HepG2 (cell line): ENCODE measurements around the gene INTS1. TPM values are rescaled to one million over a fixed set of nuclear protein-coding genes. Genes with fewer than 3 reads are reported as not detected.

Experiments
- ATAC-seq: fragments of 200-7000 bp; cut with Tn5 transposase; 3 replicates; pipeline ENCODE4 v1.9.1; 2020; ENCODE audit warnings: mild to moderate bottlenecking, moderate library complexity
- BruUV-seq: library from RNA; stranded (reverse); fragments of 400-500 nt; replicated peaks from 2 replicates; lab custom pipeline; 2021; lab: Mats Ljungman, UMichigan
- CTCF ChIA-PET: fragments of 300-600 bp; formaldehyde crosslinking; extraction: SDS; loops from one replicate; lab custom pipeline; 2021; ENCODE audit warnings: low total read pairs, inconsistent platforms, low intra/inter-chr PET ratio; lab: Yijun Ruan, JAX
- POLR2A ChIA-PET: fragments of 350-600 bp; sonication (Branson Sonifier 250); formaldehyde crosslinking; loops from one replicate; lab custom pipeline; 2020; ENCODE audit warnings: antibody characterized with exemption, inconsistent platforms; lab: Yijun Ruan, JAX
- DNase-seq: peaks from one replicate; pipeline ENCODE4 v3.0.0-alpha.2; 2015; ENCODE audit warnings: low spot score
- FAIRE-seq: peaks from 3 replicates; lab custom pipeline; 2011; peaks lifted over from hg19 to GRCh38; lab: Jason Lieb, UNC
- H2AFZ ChIP-seq: one replicate; pipeline ENCODE4 v1.6.1; 2011; ENCODE audit warnings: low read length, inconsistent platforms
- H3K27ac ChIP-seq: fragments of 300-600 bp; 3 replicates; pipeline ENCODE4 v1.8.0; 2011; ENCODE audit warnings: mixed run types, mild to moderate bottlenecking, mixed read lengths, low read length, inconsistent platforms; ENCODE audit not compliant: insufficient read depth; ENCODE audit errors: extremely low read length
- H3K27me3 ChIP-seq, 2 experiments: fragments of 200-600 bp in 1 of 2; 2 replicates in 1 of 2; 3 replicates in 1 of 2; pipeline versions ENCODE4 v1.6.0 to v1.8.0; 2011; ENCODE audit warnings: low read length in 2 of 2, mild to moderate bottlenecking in 2 of 2, moderate library complexity in 2 of 2, inconsistent platforms in 1 of 2; ENCODE audit not compliant: insufficient read depth in 2 of 2, control insufficient read depth in 1 of 2
- H3K36me3 ChIP-seq, 2 experiments: fragments of 200-600 bp in 1 of 2; replicated peaks in 1 of 2; 2 replicates in 1 of 2; 3 replicates in 1 of 2; pipeline versions ENCODE4 v1.5.1 to v1.8.0; 2011; ENCODE audit warnings: low read length in 2 of 2, inconsistent platforms in 1 of 2; ENCODE audit not compliant: insufficient read depth in 2 of 2, control insufficient read depth in 1 of 2
- H3K4me1 ChIP-seq: 2 replicates; pipeline ENCODE4 v1.5.1; 2012; ENCODE audit warnings: low read length, inconsistent platforms; ENCODE audit not compliant: insufficient read depth
- H3K4me2 ChIP-seq: 2 replicates; pipeline ENCODE4 v1.6.0; 2011; ENCODE audit warnings: low read depth, low read length, inconsistent platforms
- H3K4me3 ChIP-seq, 3 experiments: fragments of 200-600 bp in 1 of 3; sonication (generic), shearing (Covaris generic) in 1 of 3; replicated peaks in 1 of 3; 2 replicates each; pipeline ENCODE4 v1.5.1; 2011 to 2016; ENCODE audit warnings: low read length in 3 of 3, inconsistent platforms in 2 of 3, low read depth in 2 of 3, mild to moderate bottlenecking in 2 of 3, control low read depth in 1 of 3, mixed read lengths in 1 of 3; ENCODE audit not compliant: insufficient read depth in 1 of 3
- H3K79me2 ChIP-seq: one replicate; pipeline ENCODE4 v1.6.1; 2011; ENCODE audit warnings: low read length, inconsistent platforms; ENCODE audit not compliant: insufficient read depth
- H3K9ac ChIP-seq: 2 replicates; pipeline ENCODE4 v1.6.0; 2011; ENCODE audit warnings: mild to moderate bottlenecking, low read depth, low read length, inconsistent platforms; ENCODE audit not compliant: insufficient read depth
- H3K9me3 ChIP-seq: 2 replicates; pipeline ENCODE4 v1.5.1; 2012; ENCODE audit warnings: mild to moderate bottlenecking, low read length
- H4K20me1 ChIP-seq: 2 replicates; pipeline ENCODE4 v1.6.0; 2011; ENCODE audit warnings: inconsistent platforms, mild to moderate bottlenecking, low read length, moderate library complexity; ENCODE audit not compliant: insufficient read depth
- AGO2 ChIP-seq: fragments of 200-400 bp; formaldehyde crosslinking; optimal IDR thresholded peaks from 2 replicates; pipeline ENCODE3; 2017; ENCODE audit warnings: mild to moderate bottlenecking, low read depth, low read length, moderate library complexity
- ATF7-NPFF ChIP-seq: sonication (generic); formaldehyde crosslinking; IDR thresholded peaks from 2 replicates; pipeline ENCODE4 v1.8.1; 2023; ENCODE audit warnings: mild to moderate bottlenecking, low read depth, missing genetic modification reagents, moderate library complexity
- GZF1 ChIP-seq: sonication (generic); formaldehyde crosslinking; IDR thresholded peaks from 2 replicates; pipeline ENCODE4 v1.5.1; 2020; ENCODE audit warnings: mild to moderate bottlenecking, missing genetic modification reagents
- MLLT10 ChIP-seq: sonication (generic); formaldehyde crosslinking; IDR thresholded peaks from 2 replicates; pipeline ENCODE4 v1.4.0; 2020; ENCODE audit warnings: missing genetic modification reagents
- MTA1 ChIP-seq: sonication (generic); formaldehyde crosslinking; IDR thresholded peaks from 2 replicates; pipeline ENCODE4 v1.4.0; 2020; ENCODE audit warnings: missing genetic modification reagents, mild to moderate bottlenecking, borderline replicate concordance
- NR2F2 ChIP-seq: IDR thresholded peaks from 2 replicates; pipeline ENCODE4 v1.6.1; 2012; ENCODE audit warnings: low read depth, inconsistent platforms, borderline replicate concordance
- RBFOX2 ChIP-seq: fragments of 200-400 bp; formaldehyde crosslinking; IDR thresholded peaks from 2 replicates; pipeline ENCODE4 v1.6.1; 2017; ENCODE audit warnings: low read depth, mild to moderate bottlenecking, low read length
- SMAD3 ChIP-seq: sonication (generic); formaldehyde crosslinking; IDR thresholded peaks from 2 replicates; pipeline ENCODE4 v1.4.0; 2020; ENCODE audit warnings: missing genetic modification reagents
- SP140L ChIP-seq: sonication (generic); formaldehyde crosslinking; IDR thresholded peaks from 2 replicates; pipeline ENCODE4 v1.4.0; 2020; ENCODE audit warnings: missing genetic modification reagents, borderline replicate concordance
- TAF15 ChIP-seq: fragments of 200-400 bp; formaldehyde crosslinking; IDR thresholded peaks from one replicate; pipeline ENCODE4 v1.6.1; 2018; ENCODE audit warnings: mild to moderate bottlenecking, low read depth, low read length; ENCODE audit not compliant: poor library complexity, severe bottlenecking
- TBP ChIP-seq: sonication (generic); formaldehyde crosslinking; IDR thresholded peaks from 2 replicates; pipeline ENCODE4 v1.5.0; 2020; ENCODE audit warnings: missing genetic modification reagents
- ZEB1 ChIP-seq: IDR thresholded peaks from 2 replicates; pipeline ENCODE4 v1.6.1; 2012; ENCODE audit warnings: mild to moderate bottlenecking, low read depth, inconsistent platforms; ENCODE audit not compliant: insufficient replicate concordance
- ZMYM3 ChIP-seq: sonication (generic); formaldehyde crosslinking; IDR thresholded peaks from 2 replicates; pipeline ENCODE4 v1.5.1; 2020; ENCODE audit warnings: mild to moderate bottlenecking, missing genetic modification reagents
- ZNF205 ChIP-seq: IDR thresholded peaks from 2 replicates; pipeline ENCODE4 v1.6.1; 2018; ENCODE audit warnings: missing biosample characterization, missing genetic modification reagents
- ZNF383 ChIP-seq: sonication (generic); formaldehyde crosslinking; IDR thresholded peaks from 2 replicates; pipeline ENCODE4 v1.4.0; 2020; ENCODE audit warnings: missing genetic modification reagents, mild to moderate bottlenecking, borderline replicate concordance
- ZNF446 ChIP-seq: sonication (generic); formaldehyde crosslinking; IDR thresholded peaks from 2 replicates; pipeline ENCODE4 v1.5.0; 2020; ENCODE audit warnings: mild to moderate bottlenecking, missing genetic modification reagents
- ZNF652 ChIP-seq: IDR thresholded peaks from 2 replicates; pipeline ENCODE4 v1.6.1; 2016; ENCODE audit warnings: low read depth, borderline replicate concordance
- ZNF891 ChIP-seq: sonication (generic); formaldehyde crosslinking; IDR thresholded peaks from 2 replicates; pipeline ENCODE4 v1.5.0; 2020; ENCODE audit warnings: mild to moderate bottlenecking, missing genetic modification reagents
- WGBS: methylation state at CpG from one replicate; pipeline ENCODE4 v1.1.6; 2017; ENCODE audit warnings: low lambda C conversion rate; 5-methylcytosine and 5-hydroxymethylcytosine counted together
- in situ Hi-C: cut with HindIII; loops from 2 replicates; pipeline ENCODE4 v1.10.0; 2017; ENCODE audit warnings: low pct_unique_long_range_greater_than_20kb; ENCODE audit not compliant: extremely low pct_ligation_motif_present
- intact Hi-C: fragments of 100-400 bp; cut with micrococcal nuclease; formaldehyde crosslinking; loops from one replicate; pipeline ENCODE4 v1.10.0; 2022; ENCODE audit not compliant: unreplicated experiment
- polyA plus RNA-seq, 8 experiments: library from polyadenylated mRNA; depleted of rRNA in 3 of 8; stranded (reverse) in 7 of 8; unstranded in 1 of 8; fragments of >200 nt; fragmentation: Illumina TruSeq in 4 of 8; extraction: Trizol in 4 of 8; gene quantifications; 2 replicates each; pipeline versions ENCODE4 v1.2.1 to v1.2.3, GENCODE V29; 2011 to 2016; ENCODE audit warnings: low read depth in 4 of 8, missing spikeins in 1 of 8, mixed read lengths in 1 of 8; ENCODE audit not compliant: insufficient read depth in 1 of 8
- total RNA-seq, 5 experiments: library from RNA; depleted of rRNA; stranded (reverse); fragments of >200 nt; fragmentation: Illumina TruSeq; extraction: Trizol; gene quantifications; 2 replicates each; pipeline ENCODE4 v1.2.3, GENCODE V29; 2016; ENCODE audit warnings: low read depth in 1 of 5

The INTS1 gene
- total and polyA plus RNA-seq, 2 of the 13 experiments (the other 11 are each of a cell fraction or from before 2014, with no cell fraction given): 13.7 to 29.0 TPM

DNA sequence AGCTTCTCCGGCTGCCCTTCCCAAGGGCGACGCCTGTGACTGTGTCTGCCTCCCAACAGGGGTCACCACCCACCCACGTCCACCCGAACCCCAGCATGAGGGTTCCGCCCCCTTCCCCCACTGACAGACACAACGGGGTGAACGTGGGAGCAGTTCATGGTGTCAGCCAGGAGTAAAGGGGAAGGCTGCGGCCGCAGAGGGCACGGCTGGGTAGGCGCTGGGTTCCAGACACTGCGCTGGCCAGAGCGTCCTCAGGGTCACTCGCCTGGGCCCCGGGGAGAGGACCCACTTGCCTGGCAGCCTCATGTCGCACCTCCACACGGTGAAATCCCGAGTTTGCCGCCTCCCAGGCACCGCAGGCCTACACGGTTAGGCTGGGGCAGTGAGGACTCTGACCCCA is 21.1 kb downstream of the INTS1 start (continued):
- TF ChIP-seq TAF15: no peak
- no peak for TF ChIP-seq SMAD3 (CRISPR knock-in tag)
- no peak for TF ChIP-seq TBP (CRISPR knock-in tag)
- TF ChIP-seq ZEB1: no peak

DNA sequence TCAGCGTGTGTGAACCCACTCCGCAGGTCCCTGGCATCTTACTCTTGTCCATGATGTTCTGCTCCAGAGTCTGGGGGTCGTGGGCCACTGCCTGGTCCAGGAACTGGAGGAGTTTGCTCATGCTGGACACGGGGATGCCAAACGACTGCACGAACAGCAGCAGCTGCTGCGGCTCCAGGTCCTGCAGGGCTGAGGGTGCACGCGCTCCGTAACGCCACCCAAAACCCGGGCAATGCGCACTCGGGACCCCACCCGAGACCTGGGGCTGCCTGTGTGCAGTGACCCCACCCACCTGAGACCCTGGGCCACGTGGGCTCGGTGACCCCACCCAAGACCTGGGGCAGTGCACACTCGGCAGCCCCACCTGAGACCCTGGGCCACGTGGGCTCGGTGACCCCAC is 22.9 kb downstream of the INTS1 start:
- H3K9ac ChIP-seq: no peak overlapping the region
- DNase-seq: no peak
- BruUV-seq: no TSS peak
- 93% methylated on average over 6 of the region's 20 CpGs for WGBS
- TF ChIP-seq ZNF652 (CRISPR knock-in tag) (no peak), RBFOX2 (peak; percentile 62), AGO2 (peak; percentile 70)
- intact Hi-C loops (no loop called here), in situ Hi-C loops (no loop called here)
- no peaks in the 10 kb centered on the region for H3K27me3 ChIP-seq
- H3K4me2 ChIP-seq: no peak overlapping the region
- H3K4me1 ChIP-seq: no peaks in the 10 kb centered on the region
- H2AFZ ChIP-seq: no peak overlapping the region
- H3K79me2 ChIP-seq: no peaks in the 10 kb centered on the region
- no peaks in the 10 kb centered on the region for H3K9me3 ChIP-seq
- H3K4me3 ChIP-seq: no peak overlapping the region
- H4K20me1 ChIP-seq: no peaks in the 10 kb centered on the region
- POLR2A ChIA-PET: no interaction called here
- ATAC-seq: no peak
- FAIRE-seq: no peak
- peaks cover 22 to 23% of the 10 kb centered on the region in 2 experiments; a peak in 4 of 5 replicates for H3K36me3 ChIP-seq
- CTCF ChIA-PET: no interaction called here
- H3K27ac ChIP-seq: no peak overlapping the region

DNA sequence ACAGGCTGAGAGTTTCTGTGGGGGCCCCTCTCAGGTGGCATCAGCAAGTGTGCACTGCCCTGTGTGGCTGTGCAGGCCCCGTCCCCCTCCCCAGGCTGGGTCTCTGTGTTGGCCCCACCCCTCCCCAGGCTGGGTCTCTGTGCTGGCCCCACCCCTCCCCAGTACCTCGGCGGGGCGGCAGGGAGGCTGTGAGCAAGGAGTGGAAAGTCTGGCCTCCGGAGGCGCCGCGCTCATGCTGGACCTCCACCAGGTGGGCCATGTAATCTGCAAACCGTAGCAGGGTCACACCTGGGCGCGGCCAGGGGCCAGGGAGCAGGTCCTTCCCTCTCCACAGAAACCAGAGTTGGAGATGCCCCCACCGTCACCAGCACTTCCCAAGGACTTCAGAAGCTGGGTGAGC is 23.5 kb downstream of the INTS1 start:
- CTCF ChIA-PET: no interaction called here
- no TSS peak for BruUV-seq
- in situ Hi-C loops: no loop called here

More for the DNA sequence above, 23.5 kb downstream of the INTS1 start:
- H3K27me3 ChIP-seq: no peaks in the 10 kb centered on the region
- no peak overlapping the region for H3K9ac ChIP-seq
- no peak for FAIRE-seq
- no peaks in the 10 kb centered on the region for H3K79me2 ChIP-seq
- peaks cover 21 to 24% of the 10 kb centered on the region in 2 experiments; a peak in 4 of 5 replicates for H3K36me3 ChIP-seq
- intact Hi-C loops: no loop called here
- no peak overlapping the region for H3K4me3 ChIP-seq
- no peak for ATAC-seq
- H3K9me3 ChIP-seq: no peaks in the 10 kb centered on the region
- no peaks in the 10 kb centered on the region for H3K4me1 ChIP-seq
- TF ChIP-seq ZNF383: no peak
- TF ChIP-seq MTA1: no peak
- TF ChIP-seq ZNF891 (CRISPR knock-in tag): no peak
- TF ChIP-seq ATF7-NPFF (CRISPR knock-in tag): no peak
- TF ChIP-seq ZNF446: no peak
- no peak for TF ChIP-seq ZMYM3 (CRISPR knock-in tag)
- no peak for TF ChIP-seq NR2F2
- no peak for TF ChIP-seq ZNF205 (CRISPR knock-in tag)
- TF ChIP-seq MLLT10 (CRISPR knock-in tag): no peak
- no peak for TF ChIP-seq SP140L (CRISPR knock-in tag)
- no peak for TF ChIP-seq GZF1
- H2AFZ ChIP-seq: no peak overlapping the region
- POLR2A ChIA-PET: no interaction called here
- DNase-seq: no peak
- WGBS: 91% methylated on average over 8 of the region's 12 CpGs
- H3K27ac ChIP-seq: no peak overlapping the region
- H4K20me1 ChIP-seq: no peaks in the 10 kb centered on the region
- no peak overlapping the region for H3K4me2 ChIP-seq
